Vagina (tissue), 2 donors: ENCODE results near the gene ZNF487. TPM values are rescaled to one million over a fixed set of nuclear protein-coding genes. Genes with fewer than 3 reads are reported as not detected.
"Not testable (repeated sequence)": the region's sequence is repeated elsewhere in the genome, so short reads cannot be mapped to it uniquely, and the experiment has no call there.

Experiments
- DNase-seq, 2 donors: peaks; one replicate each; pipeline ENCODE4 v3.0.0-alpha.2; 2017; ENCODE audit errors: extremely low spot score in 2 of 2
- H3K27ac ChIP-seq: fragments of 200-600 bp; sonication (generic); one replicate; pipeline ENCODE4 v1.5.1; 2019
- H3K27me3 ChIP-seq: fragments of 200-600 bp; sonication (generic); one replicate; pipeline ENCODE4 v1.5.1; 2019
- H3K36me3 ChIP-seq, 2 donors: fragments of 200-600 bp; sonication (generic); one replicate each; pipeline ENCODE4 v1.5.1; 2017 to 2019
- H3K4me1 ChIP-seq: fragments of 200-600 bp; sonication (generic); one replicate; pipeline ENCODE4 v1.5.1; 2019
- H3K4me3 ChIP-seq, 2 donors: fragments of 200-600 bp; sonication (generic); 1 replicate in 1 of 2; 2 replicates in 1 of 2; pipeline ENCODE4 v1.5.1; 2016 to 2019
- H3K9me3 ChIP-seq: fragments of 200-600 bp; sonication (generic); one replicate; pipeline ENCODE4 v1.5.1; 2019
- POLR2A ChIP-seq, 2 donors: fragments of 450-650 bp; IDR thresholded peaks; one replicate each; pipeline ENCODE4 v1.6.1; 2017; ENCODE audit warnings: antibody characterized with exemption in 2 of 2, mild to moderate bottlenecking in 2 of 2, moderate library complexity in 2 of 2
- POLR2AphosphoS5 ChIP-seq, 2 donors: sonication (generic); formaldehyde crosslinking; IDR thresholded peaks; one replicate each; pipeline ENCODE4 v1.9.0; 2017; ENCODE audit warnings: antibody characterized with exemption in 2 of 2, mild to moderate bottlenecking in 2 of 2, low read depth in 1 of 2; ENCODE audit not compliant: insufficient read depth in 1 of 2
- intact Hi-C: fragments of 100-400 bp; cut with DNase I; formaldehyde crosslinking; loops from one replicate; pipeline ENCODE4 v1.15.1; 2023
- total RNA-seq: library from RNA; depleted of rRNA; stranded (reverse); fragments of >200 nt; gene quantifications from one replicate; pipeline ENCODE4 v1.2.3, GENCODE V29; 2016
- TF ChIP-seq, protein P1 (sequence below), 3 experiments: fragments of 450-650 bp in 2 of 3; fragments of 200-600 bp in 1 of 3; sonication (generic) in 1 of 3; IDR thresholded peaks; one replicate each; pipeline ENCODE4 v1.5.1; 2017 to 2019; ENCODE audit warnings: antibody characterized with exemption in 3 of 3, mild to moderate bottlenecking in 2 of 3, moderate library complexity in 2 of 3

Gene ZNF487
- total RNA-seq, 1 donor from 2014 or later, result 4.2 TPM

DNA sequence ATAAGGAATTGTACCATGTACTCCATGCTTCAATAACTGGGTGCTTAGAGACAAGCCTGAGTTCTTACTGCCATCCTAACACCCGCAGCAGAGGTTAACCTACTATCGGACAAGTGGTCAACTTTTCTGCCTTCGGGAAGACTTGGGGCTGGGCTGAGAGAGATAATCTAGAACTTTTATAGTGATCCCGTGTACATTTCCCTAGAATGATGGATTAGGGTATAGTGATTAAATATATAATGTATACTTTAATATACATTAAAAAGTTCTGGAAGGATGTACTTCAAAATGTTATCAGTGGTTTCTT is 15.8 kb upstream of the ZNF487 start:
- Histone ChIP-seq H3K4me3 (peak overlapping the region; percentile 46 to 64), H3K9me3 (no peaks in the 10 kb centered on the region), H3K4me1 (peaks cover 15% of the 10 kb centered on the region), H3K27ac (peak overlapping the region; percentile 95), H3K27me3 (no peaks in the 10 kb centered on the region), H3K36me3 (no peaks in the 10 kb centered on the region)
- TF ChIP-seq POLR2AphosphoS5 (IDR thresholded peaks at IDR 0.05; ENCODE audit: insufficient read depth in 1 of 2, low read depth in 1 of 2), result no peak
- no peak for TF ChIP-seq POLR2A (IDR thresholded peaks at IDR 0.05)
- TF ChIP-seq, protein P1, sequence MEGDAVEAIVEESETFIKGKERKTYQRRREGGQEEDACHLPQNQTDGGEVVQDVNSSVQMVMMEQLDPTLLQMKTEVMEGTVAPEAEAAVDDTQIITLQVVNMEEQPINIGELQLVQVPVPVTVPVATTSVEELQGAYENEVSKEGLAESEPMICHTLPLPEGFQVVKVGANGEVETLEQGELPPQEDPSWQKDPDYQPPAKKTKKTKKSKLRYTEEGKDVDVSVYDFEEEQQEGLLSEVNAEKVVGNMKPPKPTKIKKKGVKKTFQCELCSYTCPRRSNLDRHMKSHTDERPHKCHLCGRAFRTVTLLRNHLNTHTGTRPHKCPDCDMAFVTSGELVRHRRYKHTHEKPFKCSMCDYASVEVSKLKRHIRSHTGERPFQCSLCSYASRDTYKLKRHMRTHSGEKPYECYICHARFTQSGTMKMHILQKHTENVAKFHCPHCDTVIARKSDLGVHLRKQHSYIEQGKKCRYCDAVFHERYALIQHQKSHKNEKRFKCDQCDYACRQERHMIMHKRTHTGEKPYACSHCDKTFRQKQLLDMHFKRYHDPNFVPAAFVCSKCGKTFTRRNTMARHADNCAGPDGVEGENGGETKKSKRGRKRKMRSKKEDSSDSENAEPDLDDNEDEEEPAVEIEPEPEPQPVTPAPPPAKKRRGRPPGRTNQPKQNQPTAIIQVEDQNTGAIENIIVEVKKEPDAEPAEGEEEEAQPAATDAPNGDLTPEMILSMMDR (IDR thresholded peaks at IDR 0.05), result no peak
- intact Hi-C loops, result no loop called here
- DNase-seq, result no peak

DNA sequence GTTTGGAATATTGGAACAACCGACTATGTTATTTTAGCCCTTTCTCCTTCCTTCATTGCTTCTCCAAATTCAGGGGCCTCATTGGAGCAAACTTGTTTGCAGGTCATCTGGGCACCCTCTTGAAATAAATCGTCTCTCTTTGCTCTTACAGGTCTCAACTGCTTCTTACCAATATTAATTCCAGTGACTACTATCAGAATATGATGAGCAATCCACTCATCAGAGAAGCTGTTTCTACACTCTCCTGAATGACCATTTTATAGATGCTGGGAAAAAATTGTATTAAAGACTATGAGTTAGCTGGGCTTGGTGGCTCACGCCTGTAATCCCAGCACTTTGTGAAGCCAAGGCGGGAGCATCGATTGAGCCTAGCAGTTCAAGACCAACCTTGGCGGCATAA is 15.4 kb upstream of the ZNF487 start:
- peak overlapping the region; percentile 95 for H3K27ac ChIP-seq
- no peaks in the 10 kb centered on the region for H3K27me3 ChIP-seq
- H3K36me3 ChIP-seq, result no peaks in the 10 kb centered on the region
- no peak for TF ChIP-seq POLR2AphosphoS5 (IDR thresholded peaks at IDR 0.05; ENCODE audit: insufficient read depth in 1 of 2, low read depth in 1 of 2)
- no peak for TF ChIP-seq POLR2A (IDR thresholded peaks at IDR 0.05)
- TF ChIP-seq, protein P1 (IDR thresholded peaks at IDR 0.05), result no peak
- intact Hi-C loops, result no loop called here
- H3K4me1 ChIP-seq, result peaks cover 15% of the 10 kb centered on the region
- H3K9me3 ChIP-seq, result no peaks in the 10 kb centered on the region
- no peak overlapping the region for H3K4me3 ChIP-seq
- DNase-seq, result no peak

DNA sequence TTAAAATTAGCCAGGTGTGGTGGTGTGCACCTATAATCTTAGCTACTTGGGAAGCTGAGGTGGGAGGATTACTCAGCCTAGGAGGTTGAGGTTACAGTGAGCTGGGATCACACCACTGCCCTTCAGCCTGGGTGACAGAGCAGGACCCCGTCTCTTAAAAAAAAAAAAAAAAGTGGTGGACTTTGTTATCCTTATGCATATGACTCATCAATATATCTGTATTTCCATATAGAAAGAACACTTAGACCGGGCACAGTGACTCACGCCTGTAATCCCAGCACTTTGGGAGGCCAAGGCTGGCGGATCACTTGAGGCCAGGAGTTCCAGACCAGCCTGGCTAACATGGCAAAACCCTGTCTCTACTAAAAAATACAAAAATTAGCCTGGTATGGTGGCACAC is 15.0 kb upstream of the ZNF487 start:
- peaks cover 15% of the 10 kb centered on the region for H3K4me1 ChIP-seq
- H3K27me3 ChIP-seq, DNase-seq, H3K9me3 ChIP-seq, H3K36me3 ChIP-seq, H3K4me3 ChIP-seq, intact Hi-C loops: not testable (repeated sequence)
- H3K27ac ChIP-seq, result peak overlapping the region; percentile 95

DNA sequence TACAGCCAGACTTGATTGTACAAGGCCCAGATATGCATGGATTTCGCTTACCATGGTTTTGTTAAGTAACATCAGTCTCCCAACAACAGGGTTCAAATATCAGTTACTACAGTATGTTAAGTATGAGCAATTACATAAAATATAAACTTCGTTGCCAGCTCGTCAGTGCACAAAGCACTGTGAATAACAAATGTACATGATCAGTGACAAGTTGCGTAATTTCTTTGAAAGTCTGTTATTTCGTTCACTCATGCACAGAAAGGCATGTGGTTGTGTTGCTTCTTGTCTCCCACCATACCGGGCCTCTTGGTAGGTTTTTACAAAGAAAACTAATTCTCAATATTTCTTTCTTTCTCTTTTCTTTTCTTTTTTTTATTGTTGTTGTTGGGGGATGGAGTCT is 12.5 kb upstream of the ZNF487 start:
- no peak for DNase-seq
- Histone ChIP-seq H3K36me3 (no peaks in the 10 kb centered on the region), H3K4me3 (no peak overlapping the region), H3K9me3 (no peaks in the 10 kb centered on the region), H3K27me3 (no peaks in the 10 kb centered on the region), H3K27ac (no peak overlapping the region), H3K4me1 (peaks cover 15% of the 10 kb centered on the region)
- TF ChIP-seq, protein P1 (IDR thresholded peaks at IDR 0.05), result no peak
- TF ChIP-seq POLR2AphosphoS5 (IDR thresholded peaks at IDR 0.05; ENCODE audit: insufficient read depth in 1 of 2, low read depth in 1 of 2) (no peak), POLR2A (IDR thresholded peaks at IDR 0.05) (no peak)
- intact Hi-C loops, result no loop called here

DNA sequence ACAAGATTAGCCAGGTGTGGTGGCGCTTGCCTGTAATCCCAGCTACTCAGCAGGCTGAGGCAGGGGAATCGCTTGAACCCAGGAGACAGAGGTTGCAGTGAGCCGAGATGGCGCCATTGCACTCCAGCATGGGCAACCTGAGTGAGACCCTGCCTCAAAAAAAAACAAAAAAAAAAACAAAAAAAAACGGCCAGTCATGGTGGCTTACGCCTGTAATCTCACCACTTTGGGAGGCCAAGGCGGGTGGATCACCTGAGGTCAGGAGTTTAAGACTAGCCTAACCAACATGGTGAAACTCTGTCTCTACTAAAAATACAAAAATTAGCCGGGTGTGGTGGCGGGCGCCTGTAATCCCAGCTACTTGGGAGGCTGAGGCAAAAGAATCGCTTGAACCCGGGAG is 10.4 kb upstream of the ZNF487 start:
- H3K27ac ChIP-seq, H3K27me3 ChIP-seq, intact Hi-C loops, H3K36me3 ChIP-seq, H3K4me3 ChIP-seq, H3K4me1 ChIP-seq, H3K9me3 ChIP-seq, DNase-seq: not testable (repeated sequence)

DNA sequence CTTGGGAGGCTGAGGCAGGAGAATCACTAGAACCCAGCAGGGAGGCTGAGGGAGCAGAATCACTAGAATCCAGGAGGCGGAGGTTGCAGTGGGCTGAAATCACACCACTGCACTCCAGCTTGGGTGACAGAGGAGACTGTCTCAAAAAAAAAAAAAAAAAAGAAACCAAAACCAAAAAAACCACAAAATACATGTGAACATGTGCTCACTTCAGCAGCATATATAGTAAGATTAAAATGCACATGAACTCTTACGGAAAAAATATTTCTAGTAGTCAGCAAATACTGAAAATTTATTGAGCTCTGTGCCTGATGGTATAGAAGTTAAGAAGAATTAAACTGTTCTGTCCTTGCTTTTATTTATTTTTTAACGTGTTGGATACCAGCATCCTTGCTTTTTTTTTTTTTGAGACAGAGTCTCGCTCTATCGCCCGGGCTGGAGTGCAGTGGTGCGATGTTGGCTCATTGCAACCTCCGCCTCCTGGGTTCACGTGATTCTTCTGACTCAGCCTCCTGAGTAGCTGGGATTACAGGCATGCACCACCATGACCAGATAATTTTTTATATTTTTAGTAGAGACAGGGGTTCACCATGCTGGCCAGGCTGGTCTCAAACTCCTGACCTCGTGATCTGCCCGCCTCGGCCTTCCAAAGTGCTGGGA is 9.6 kb upstream of the ZNF487 start:
- intact Hi-C loops, result no loop called here
- Histone ChIP-seq H3K27me3 (no peaks in the 10 kb centered on the region), H3K4me3 (no peak overlapping the region), H3K36me3 (no peaks in the 10 kb centered on the region), H3K4me1 (no peaks in the 10 kb centered on the region), H3K27ac (no peak overlapping the region), H3K9me3 (no peaks in the 10 kb centered on the region)
- TF ChIP-seq, protein P1 (IDR thresholded peaks at IDR 0.05), result no peak
- TF ChIP-seq POLR2A (IDR thresholded peaks at IDR 0.05) (no peak), POLR2AphosphoS5 (IDR thresholded peaks at IDR 0.05; ENCODE audit: insufficient read depth in 1 of 2, low read depth in 1 of 2) (no peak)
- no peak for DNase-seq
